Measurements from ENCODE around the gene MYL5. TPM values are rescaled to one million over a fixed set of nuclear protein-coding genes. Genes with fewer than 3 reads are reported as not detected.

The MYL5 gene
- total RNA-seq, 1 experiment from 2014 or later = 1.2 TPM

GRCh38 chr4:677431-678293, 3.3 kb downstream of the MYL5 start:
- peaks cover 6% of the 10 kb centered on the region for H3K36me3 ChIP-seq
- H3K9me3 ChIP-seq = no peaks in the 10 kb centered on the region
- H3K4me3 ChIP-seq = no peak overlapping the region
- no peaks in the 10 kb centered on the region for H3K27me3 ChIP-seq
- no peak for DNase-seq

DNA sequence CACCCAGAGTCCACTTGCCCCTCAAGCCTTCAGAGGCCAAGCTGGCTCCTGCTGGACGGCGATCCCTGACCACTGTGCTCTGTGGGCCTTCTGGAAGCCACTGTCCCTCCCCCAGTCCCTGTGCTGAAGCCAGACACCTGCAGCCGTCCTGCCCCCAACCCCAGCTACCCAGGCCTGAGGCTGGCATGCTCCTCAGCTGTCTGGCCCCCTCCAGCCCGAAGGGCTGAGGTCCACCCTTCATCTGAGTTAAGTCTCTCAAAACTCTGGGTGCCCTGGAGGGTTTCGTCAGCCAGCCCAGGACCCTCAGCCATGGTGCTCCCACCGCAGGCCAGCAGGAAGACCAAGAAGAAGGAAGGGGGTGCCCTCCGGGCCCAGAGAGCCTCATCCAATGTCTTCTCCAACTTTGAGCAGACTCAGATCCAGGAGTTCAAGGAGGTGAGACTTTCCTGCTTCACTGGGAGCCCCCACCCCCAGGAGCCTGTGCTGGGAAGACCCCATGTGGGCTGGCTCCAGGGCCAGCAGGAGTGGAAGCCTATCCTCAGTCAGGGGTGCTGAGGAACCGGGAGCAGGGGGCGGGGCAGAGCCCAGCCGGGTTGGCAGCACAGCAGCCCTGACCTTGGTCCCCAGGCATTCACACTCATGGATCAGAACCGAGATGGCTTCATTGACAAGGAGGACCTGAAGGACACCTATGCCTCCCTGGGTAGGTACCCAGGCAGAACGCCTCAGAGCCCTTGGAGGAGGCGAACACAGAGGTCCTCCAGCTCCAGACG, 4.2 kb downstream of the MYL5 start:
- no peaks in the 10 kb centered on the region for H3K36me3 ChIP-seq
- no peaks in the 10 kb centered on the region for H3K27me3 ChIP-seq
- DNase-seq = no peak
- H3K4me3 ChIP-seq = no peak overlapping the region
- H3K9me3 ChIP-seq = no peaks in the 10 kb centered on the region

DNA sequence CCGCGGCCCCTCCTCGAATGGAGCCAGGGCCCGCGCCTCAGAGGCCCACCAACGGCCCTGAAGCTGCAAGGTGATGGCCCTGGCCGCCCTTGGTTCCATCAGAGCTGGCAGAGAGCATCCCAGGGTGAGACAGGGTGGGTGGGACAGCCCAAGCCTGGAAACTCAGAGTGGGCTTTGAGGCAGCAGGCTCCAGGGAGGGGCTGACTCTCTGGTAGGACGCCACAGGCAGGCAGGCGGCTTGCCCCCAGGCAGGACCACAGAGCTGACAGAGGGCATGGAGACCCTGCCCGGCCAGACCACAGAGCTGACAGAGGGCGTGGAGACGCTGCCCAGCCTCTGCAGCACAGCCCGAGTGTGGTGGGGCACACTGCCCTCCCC, 4.8 kb downstream of the MYL5 start:
- no peaks in the 10 kb centered on the region for H3K9me3 ChIP-seq
- H3K27me3 ChIP-seq = no peaks in the 10 kb centered on the region
- DNase-seq = no peak
- no peak overlapping the region for H3K4me3 ChIP-seq
- no peaks in the 10 kb centered on the region for H3K36me3 ChIP-seq

- no peaks in the 10 kb centered on the region for H3K36me3 ChIP-seq
- no peak overlapping the region for H3K4me3 ChIP-seq
- DNase-seq = no peak
- no peaks in the 10 kb centered on the region for H3K27me3 ChIP-seq
- H3K9me3 ChIP-seq = no peaks in the 10 kb centered on the region
Measured at GRCh38 chr4:679629-680028, 5.3 kb downstream of the MYL5 start.

- Histone ChIP-seq H3K27me3 (no peaks in the 10 kb centered on the region), H3K4me3 (no peak overlapping the region), H3K36me3 (no peaks in the 10 kb centered on the region), H3K9me3 (no peaks in the 10 kb centered on the region)
- no peak for DNase-seq
Measured at GRCh38 chr4:680091-680490, 5.7 kb downstream of the MYL5 start.

GRCh38 chr4:680551-680927, 6.2 kb downstream of the MYL5 start:
- Histone ChIP-seq H3K4me3 (no peak overlapping the region), H3K27me3 (no peaks in the 10 kb centered on the region), H3K9me3 (no peaks in the 10 kb centered on the region), H3K36me3 (no peaks in the 10 kb centered on the region)
- no peak for DNase-seq

GRCh38 chr4:680928-681645, 6.7 kb downstream of the MYL5 start:
- Histone ChIP-seq H3K9me3 (no peaks in the 10 kb centered on the region), H3K4me3 (peak overlapping the region; percentile 24), H3K27me3 (no peaks in the 10 kb centered on the region), H3K36me3 (no peaks in the 10 kb centered on the region)
- DNase-seq = no peak

- no peak for DNase-seq
- H3K27me3 ChIP-seq = no peaks in the 10 kb centered on the region
- H3K9me3 ChIP-seq = no peaks in the 10 kb centered on the region
- H3K4me3 ChIP-seq = no peak overlapping the region
- no peaks in the 10 kb centered on the region for H3K36me3 ChIP-seq
Measured at GRCh38 chr4:681736-682451, 7.6 kb downstream of the MYL5 start.

DNA sequence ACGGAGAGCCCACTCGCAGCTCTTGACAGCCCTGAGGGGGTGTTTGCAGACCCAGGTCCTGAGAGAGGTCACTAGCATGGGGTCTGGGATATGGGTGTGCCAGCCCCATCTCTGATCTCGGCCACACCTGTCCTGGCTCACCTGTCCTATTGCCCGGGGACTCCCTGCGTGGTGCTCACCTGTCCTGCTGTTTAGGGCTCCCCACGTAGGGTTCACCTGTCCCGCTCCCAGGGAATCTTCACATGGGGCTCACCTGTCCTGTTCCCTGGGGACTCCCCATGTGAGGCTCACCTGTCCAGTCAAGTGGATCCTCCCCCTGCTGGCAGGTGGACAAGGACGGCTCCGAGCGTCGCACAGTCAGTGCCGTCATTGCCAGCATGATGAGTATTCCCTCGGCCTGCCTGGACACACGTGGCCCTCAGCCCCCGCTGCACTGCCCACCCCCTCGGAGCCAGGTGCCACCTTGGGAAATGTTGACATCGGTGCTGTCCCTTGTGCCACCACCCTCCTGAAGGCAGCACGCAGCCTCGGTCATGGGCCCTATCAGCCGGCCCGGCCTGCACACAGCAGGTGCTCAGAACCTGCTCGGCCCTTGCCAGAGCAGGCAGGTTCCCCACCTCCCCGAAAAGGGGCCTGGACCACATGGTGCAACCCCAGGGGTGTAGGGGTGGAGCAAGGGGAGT, 8.3 kb downstream of the MYL5 start:
- H3K27me3 ChIP-seq = no peaks in the 10 kb centered on the region
- DNase-seq = no peak
- H3K36me3 ChIP-seq = no peaks in the 10 kb centered on the region
- H3K9me3 ChIP-seq = no peaks in the 10 kb centered on the region
- no peak overlapping the region for H3K4me3 ChIP-seq

- no peak overlapping the region for H3K4me3 ChIP-seq
- no peaks in the 10 kb centered on the region for H3K9me3 ChIP-seq
- H3K27me3 ChIP-seq = no peaks in the 10 kb centered on the region
- no peaks in the 10 kb centered on the region for H3K36me3 ChIP-seq
- DNase-seq = no peak
Measured at GRCh38 chr4:683247-683897, 9.0 kb downstream of the MYL5 start.

- Histone ChIP-seq H3K27me3 (no peaks in the 10 kb centered on the region), H3K4me3 (no peak overlapping the region), H3K9me3 (no peaks in the 10 kb centered on the region), H3K36me3 (no peaks in the 10 kb centered on the region)
- peak; percentile 52 for DNase-seq
Measured at GRCh38 chr4:683982-684622, 9.8 kb downstream of the MYL5 start.

DNA sequence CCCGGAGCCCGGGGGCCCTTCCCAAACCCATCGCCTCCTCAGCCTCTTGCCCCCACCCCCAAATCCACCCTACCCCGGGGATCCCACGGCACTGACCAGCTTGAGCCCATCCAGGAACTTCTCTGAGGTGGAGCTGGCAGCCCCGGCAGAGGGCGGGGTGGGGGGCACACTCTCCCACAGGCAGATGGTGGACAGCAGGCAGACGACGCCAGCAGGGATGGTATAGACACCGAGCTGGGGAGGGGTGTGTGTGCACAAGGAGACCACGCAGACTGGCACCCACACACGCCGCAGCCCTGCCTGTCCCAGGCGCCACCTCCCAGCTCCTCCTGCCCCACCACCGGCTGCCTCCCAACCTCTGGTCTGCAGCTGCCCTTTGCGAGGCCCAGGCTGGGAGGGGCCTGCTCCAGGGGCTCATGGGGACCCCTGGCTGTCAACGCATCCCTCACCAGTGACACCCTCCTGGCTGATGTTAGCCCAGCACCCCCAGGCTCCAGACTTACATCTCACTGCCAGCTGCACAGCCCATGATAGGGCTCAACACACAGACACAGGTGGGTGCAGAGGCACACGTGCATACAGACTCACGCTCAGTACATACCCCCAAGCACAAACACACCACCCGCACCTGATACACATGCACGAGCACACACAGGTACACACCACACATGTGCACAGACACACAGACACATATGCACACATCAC, 10.4 kb downstream of the MYL5 start:
- Histone ChIP-seq H3K27me3 (no peaks in the 10 kb centered on the region), H3K36me3 (no peaks in the 10 kb centered on the region), H3K4me3 (no peak overlapping the region), H3K9me3 (no peaks in the 10 kb centered on the region)
- no peak for DNase-seq

DNA sequence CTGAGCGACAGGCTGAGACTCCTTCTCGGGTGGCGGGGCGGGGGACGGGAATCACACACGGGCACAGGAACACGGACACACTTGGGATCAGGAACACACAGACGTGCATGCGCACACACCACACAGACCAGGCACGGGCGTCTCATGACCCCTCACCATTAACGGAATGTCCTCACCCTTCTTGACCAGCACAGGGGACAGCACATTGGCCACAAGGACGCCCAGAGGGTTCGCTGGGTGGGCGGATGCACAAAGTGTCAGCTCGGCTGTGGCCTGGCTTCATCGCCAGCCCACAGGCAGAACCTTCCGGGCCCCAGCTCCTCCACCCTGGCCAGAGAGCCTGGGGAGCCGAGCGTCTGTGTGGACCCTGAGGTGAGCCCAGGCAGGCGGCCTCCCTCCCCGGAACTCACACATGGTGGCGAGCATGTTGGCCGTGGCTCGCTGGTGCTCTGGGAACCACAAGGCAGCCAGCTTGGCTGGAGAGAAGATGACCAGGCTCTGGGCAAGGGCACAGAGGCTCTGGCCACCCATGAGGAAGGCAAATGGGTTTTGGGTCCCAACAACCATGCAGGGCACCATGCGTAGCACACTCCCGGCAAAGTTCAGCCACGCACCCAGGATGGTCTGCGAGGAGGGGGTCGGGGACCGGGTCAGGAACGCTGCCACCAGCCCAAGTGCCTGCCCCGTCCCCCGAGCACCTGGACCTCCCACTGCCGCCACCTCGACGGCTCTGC, 11.5 kb downstream of the MYL5 start:
- H3K9me3 ChIP-seq = no peaks in the 10 kb centered on the region
- H3K36me3 ChIP-seq = no peaks in the 10 kb centered on the region
- H3K27me3 ChIP-seq = no peaks in the 10 kb centered on the region
- H3K4me3 ChIP-seq = no peak overlapping the region
- DNase-seq = no peak

DNA sequence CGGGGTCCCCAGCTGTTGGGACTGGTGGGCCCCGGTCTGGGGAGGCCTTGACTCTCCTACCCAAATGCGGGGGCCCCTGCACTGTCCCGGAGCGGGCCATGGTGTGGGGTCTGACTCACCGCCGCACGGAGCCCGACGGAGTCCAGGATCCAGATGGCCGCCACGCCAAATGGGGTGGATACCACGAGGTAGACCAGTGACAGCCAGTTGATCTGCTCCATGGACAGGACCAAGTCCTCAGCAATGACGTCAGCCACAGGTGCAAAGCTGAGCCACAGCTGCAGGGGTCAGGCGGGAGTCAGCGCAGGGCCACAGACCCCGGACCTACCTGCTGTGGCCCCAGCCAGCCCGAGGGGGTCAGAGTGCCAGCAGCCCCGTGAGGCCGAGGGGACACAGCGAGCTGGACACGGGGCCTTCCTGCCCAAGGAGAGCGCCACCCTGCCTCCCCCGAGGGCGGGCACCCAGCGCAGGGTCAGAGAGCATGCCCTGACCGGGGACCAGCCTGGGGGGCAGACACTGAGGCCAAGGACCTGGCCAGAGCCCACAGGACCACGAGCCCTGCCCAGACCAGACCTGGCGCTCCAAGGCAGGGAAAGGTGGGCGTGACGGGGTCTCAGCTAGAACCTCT, 12.2 kb downstream of the MYL5 start:
- no peak for DNase-seq
- no peaks in the 10 kb centered on the region for H3K9me3 ChIP-seq
- H3K27me3 ChIP-seq = no peaks in the 10 kb centered on the region
- H3K36me3 ChIP-seq = no peaks in the 10 kb centered on the region
- H3K4me3 ChIP-seq = no peak overlapping the region

All from MG63 (cell line).